DND-41 (cell line): ENCODE measurements around the gene ANKLE1.

ENCODE experiments used
- CTCF ChIP-seq: IDR thresholded peaks from 2 replicates; pipeline ENCODE4 v1.5.1; 2012; ENCODE audit warnings: borderline replicate concordance, low read length, moderate library complexity, mild to moderate bottlenecking; ENCODE audit not compliant: poor library complexity, severe bottlenecking; ENCODE audit errors: extremely low read depth
- EZH2 ChIP-seq: IDR thresholded peaks from 3 replicates; pipeline ENCODE4 v1.6.1; 2012; ENCODE audit warnings: borderline replicate concordance, low read depth, mild to moderate bottlenecking, moderate library complexity, low read length, inconsistent platforms; ENCODE audit not compliant: severe bottlenecking

GRCh38 chr19:17319473-17320238 is 38.0 kb downstream of the ANKLE1 start:
- TF ChIP-seq EZH2 = no peak
- no peak for TF ChIP-seq CTCF
